GM23248 (cell line): ENCODE results near the gene TCF7L2. TPM values are rescaled to one million over a fixed set of nuclear protein-coding genes. Genes with fewer than 3 reads are reported as not detected.

ENCODE experiments used
- DNase-seq: peaks from one replicate; pipeline ENCODE4 v3.0.0-alpha.2; 2015
- H2AFZ ChIP-seq: fragments of 200-600 bp; sonication (generic); 2 replicates; pipeline ENCODE4 v1.6.1; 2016; ENCODE audit warnings: antibody characterized with exemption
- H3F3A ChIP-seq: fragments of 200-600 bp; sonication (generic); 2 replicates; pipeline ENCODE4 v1.6.1; 2016; ENCODE audit warnings: mild to moderate bottlenecking, antibody characterized with exemption, mixed run types; ENCODE audit not compliant: insufficient read depth
- H3K27ac ChIP-seq: fragments of 200-600 bp; sonication (generic); 2 replicates; pipeline ENCODE4 v1.5.1; 2016; ENCODE audit warnings: mild to moderate bottlenecking
- H3K27me3 ChIP-seq: fragments of 200-600 bp; sonication (generic); replicated peaks from 2 replicates; pipeline ENCODE4 v1.6.1; 2016; ENCODE audit warnings: mild to moderate bottlenecking; ENCODE audit not compliant: insufficient read depth
- H3K36me3 ChIP-seq: fragments of 200-600 bp; sonication (generic); 2 replicates; pipeline ENCODE4 v1.6.1; 2016; ENCODE audit warnings: low read depth, mild to moderate bottlenecking
- H3K4me1 ChIP-seq: fragments of 200-600 bp; sonication (generic); 2 replicates; pipeline ENCODE4 v1.6.1; 2016; ENCODE audit warnings: mild to moderate bottlenecking; ENCODE audit not compliant: insufficient read depth
- H3K4me2 ChIP-seq: fragments of 200-600 bp; sonication (generic); one replicate; pipeline ENCODE4 v1.6.1; 2016; ENCODE audit warnings: mild to moderate bottlenecking; ENCODE audit not compliant: unreplicated experiment
- H3K4me3 ChIP-seq: fragments of 200-600 bp; sonication (generic); 2 replicates; pipeline ENCODE4 v1.5.1; 2016; ENCODE audit warnings: mild to moderate bottlenecking
- H3K79me2 ChIP-seq: fragments of 200-600 bp; sonication (generic); 2 replicates; pipeline ENCODE4 v1.6.1; 2016; ENCODE audit warnings: mild to moderate bottlenecking; ENCODE audit not compliant: insufficient read depth
- H3K9ac ChIP-seq: fragments of 200-600 bp; sonication (generic); 2 replicates; pipeline ENCODE4 v1.6.1; 2016; ENCODE audit warnings: mild to moderate bottlenecking
- H3K9me2 ChIP-seq: fragments of 200-600 bp; sonication (generic); 2 replicates; pipeline ENCODE4 v1.6.1; 2016; ENCODE audit warnings: mixed run types, mild to moderate bottlenecking, moderate library complexity; ENCODE audit not compliant: insufficient read depth
- H3K9me3 ChIP-seq: fragments of 200-600 bp; sonication (generic); one replicate; pipeline ENCODE4 v1.6.1; 2017; ENCODE audit warnings: low read depth
- H4K20me1 ChIP-seq: fragments of 200-600 bp; sonication (generic); 2 replicates; pipeline ENCODE4 v1.6.0; 2016; ENCODE audit not compliant: insufficient read depth
- EZH2 ChIP-seq: fragments of 200-600 bp; sonication (generic); IDR thresholded peaks from 2 replicates; pipeline ENCODE4 v1.6.1; 2018; ENCODE audit warnings: antibody characterized with exemption, mild to moderate bottlenecking; ENCODE audit not compliant: insufficient read depth, poor library complexity, severe bottlenecking
- EZH2phosphoT487 ChIP-seq: fragments of 200-600 bp; sonication (generic); IDR thresholded peaks from 2 replicates; pipeline ENCODE4 v1.6.1; 2018; ENCODE audit warnings: antibody characterized with exemption, moderate library complexity, mild to moderate bottlenecking, low read depth; ENCODE audit not compliant: insufficient read depth
- WGBS, 2 experiments: methylation state at CpG; one replicate each; pipeline ENCODE4 v1.1.6; 2015 to 2017; ENCODE audit warnings: low lambda C conversion rate in 2 of 2, low coverage in 1 of 2; ENCODE audit errors: missing lambda C conversion rate in 2 of 2; 5-methylcytosine and 5-hydroxymethylcytosine counted together
- in situ Hi-C: fragments of 300-500 bp; cut with MboI; formaldehyde crosslinking; loops from 2 replicates; pipeline ENCODE4 v1.15.0; 2020
- polyA plus RNA-seq: library from polyadenylated mRNA; unstranded; fragments of >200 nt; fragmentation: Nextera tagmentation; extraction: Ambion mirVana; gene quantifications from 2 replicates; pipeline ENCODE4 v1.2.1, GENCODE V29; 2016
- total RNA-seq: library from RNA; depleted of rRNA; stranded (reverse); fragments of >200 nt; shearing (Covaris generic); gene quantifications from 2 replicates; pipeline ENCODE4 v1.2.3, GENCODE V29; 2014

TCF7L2 gene
- total and polyA plus RNA-seq, 2 experiments from 2014 or later, result 6.2 to 19.3 TPM

GRCh38 chr10:112907893-112908292 lies 42.2 kb upstream of the TCF7L2 start:
- H3K4me3 ChIP-seq, result no peak overlapping the region
- no peaks in the 10 kb centered on the region for H3K79me2 ChIP-seq
- TF ChIP-seq EZH2 (no peak), EZH2phosphoT487 (no peak)
- H3K9ac ChIP-seq, result no peak overlapping the region
- H3F3A ChIP-seq, result no peaks in the 10 kb centered on the region
- no peak overlapping the region for H3K4me2 ChIP-seq
- H3K4me1 ChIP-seq, result peaks cover 4% of the 10 kb centered on the region; the same call in 1 of the 2 replicates
- H3K36me3 ChIP-seq, result no peaks in the 10 kb centered on the region
- H4K20me1 ChIP-seq, result no peaks in the 10 kb centered on the region
- in situ Hi-C loops, result no loop called here
- H3K9me3 ChIP-seq, result no peaks in the 10 kb centered on the region
- peak; percentile 23 for DNase-seq
- no peaks in the 10 kb centered on the region for H3K27me3 ChIP-seq
- H2AFZ ChIP-seq, result no peak overlapping the region
- WGBS, 2 experiments, result 73 to 78% methylated on average over 6 of the region's 6 CpGs
- no peak overlapping the region for H3K27ac ChIP-seq
- H3K9me2 ChIP-seq, result no peaks in the 10 kb centered on the region

DNA sequence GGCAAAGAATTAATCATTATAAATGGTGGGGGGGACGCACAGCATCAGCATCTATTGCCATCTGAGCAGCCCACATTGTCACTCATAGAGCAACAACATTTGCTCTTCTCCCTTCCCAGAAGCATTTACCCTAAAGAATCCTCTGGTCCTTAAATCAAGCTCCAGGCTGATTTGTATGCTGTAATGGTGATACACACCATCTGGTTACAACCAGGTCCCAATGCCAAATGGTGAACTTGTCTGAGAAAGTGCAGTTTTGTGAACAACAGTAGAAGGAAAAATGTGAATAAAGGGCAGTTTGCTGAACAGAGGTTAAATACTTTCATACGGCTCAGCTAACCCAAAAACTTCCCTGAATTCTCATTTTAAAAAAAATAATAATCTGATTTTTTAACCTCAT lies 38.8 kb upstream of the TCF7L2 start:
- TF ChIP-seq EZH2, result no peak
- TF ChIP-seq EZH2phosphoT487, result no peak
- H3K9me3 ChIP-seq, result no peaks in the 10 kb centered on the region
- H3K27ac ChIP-seq, result no peak overlapping the region
- DNase-seq, result no peak
- 91 to 100% methylated on average over 2 of the region's 2 CpGs for WGBS, 2 experiments
- H3K9ac ChIP-seq, result no peak overlapping the region
- no peaks in the 10 kb centered on the region for H3K36me3 ChIP-seq
- no peak overlapping the region for H3K4me3 ChIP-seq
- no peaks in the 10 kb centered on the region for H3K9me2 ChIP-seq
- no peaks in the 10 kb centered on the region for H3K79me2 ChIP-seq
- no peak overlapping the region for H2AFZ ChIP-seq
- peaks cover 18% of the 10 kb centered on the region for H3F3A ChIP-seq
- H3K4me2 ChIP-seq, result no peak overlapping the region
- in situ Hi-C loops, result no loop called here
- H3K4me1 ChIP-seq, result peaks cover 7% of the 10 kb centered on the region; the same call in 1 of the 2 replicates
- H4K20me1 ChIP-seq, result no peaks in the 10 kb centered on the region
- no peaks in the 10 kb centered on the region for H3K27me3 ChIP-seq

DNA sequence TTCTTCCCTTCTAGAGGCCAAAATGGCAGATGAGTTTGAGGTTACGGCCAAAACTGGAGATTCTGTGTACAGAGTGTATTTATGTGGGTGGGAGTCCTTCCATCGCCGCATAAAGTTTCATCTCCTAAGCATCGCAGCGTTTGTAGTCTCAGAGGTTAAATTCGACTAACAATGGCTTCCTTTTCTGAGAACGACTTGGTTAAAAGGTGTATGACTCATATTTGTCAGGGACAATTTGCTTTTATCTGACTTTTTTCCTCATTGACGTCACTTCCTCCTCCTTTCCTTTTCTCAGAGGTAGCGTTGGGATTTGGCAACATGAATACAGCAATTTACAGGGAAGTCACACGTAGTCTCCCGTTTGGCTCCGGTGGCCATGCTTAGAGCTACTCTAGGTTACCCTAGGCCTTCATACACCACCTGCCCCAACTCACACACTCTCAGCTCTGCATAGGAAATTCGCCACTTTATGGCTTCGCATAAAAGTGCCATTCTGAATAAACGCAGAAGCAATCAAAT lies 37.6 kb upstream of the TCF7L2 start:
- Histone ChIP-seq H3K4me3 (no peak overlapping the region), H3K79me2 (no peaks in the 10 kb centered on the region), H2AFZ (no peak overlapping the region), H4K20me1 (no peaks in the 10 kb centered on the region), H3K9ac (no peak overlapping the region), H3K27ac (no peak overlapping the region), H3F3A (peaks cover 19% of the 10 kb centered on the region), H3K9me2 (no peaks in the 10 kb centered on the region), H3K4me2 (no peak overlapping the region), H3K9me3 (no peaks in the 10 kb centered on the region), H3K4me1 (peaks cover 7% of the 10 kb centered on the region; the same call in 1 of the 2 replicates), H3K27me3 (no peaks in the 10 kb centered on the region), H3K36me3 (no peaks in the 10 kb centered on the region)
- in situ Hi-C loops, result no loop called here
- 97% methylated on average over 15 of the region's 15 CpGs for WGBS, 2 experiments
- no peak for DNase-seq
- TF ChIP-seq EZH2, result no peak

DNA sequence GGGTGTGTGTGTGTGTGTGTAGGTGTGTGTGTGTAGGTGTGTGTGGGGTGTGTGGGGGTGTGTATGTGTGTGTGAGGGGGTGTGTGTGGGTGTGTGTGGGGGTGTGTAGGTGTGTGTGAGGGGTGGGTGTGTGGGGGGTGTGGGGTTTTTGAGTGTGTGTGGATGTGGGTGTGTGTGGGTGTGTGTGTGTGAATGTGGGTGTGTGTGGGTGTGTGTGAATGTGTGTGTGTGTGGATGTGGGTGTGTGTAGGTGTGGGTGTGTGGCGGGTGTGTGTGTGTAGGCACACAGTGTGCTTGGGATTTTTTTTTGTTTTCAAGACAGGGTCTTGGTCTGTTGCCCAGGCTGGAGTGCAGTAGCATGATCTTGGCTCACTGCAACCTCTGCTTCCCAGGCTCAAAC lies 36.8 kb upstream of the TCF7L2 start:
- Histone ChIP-seq H3K4me1 (peaks cover 7% of the 10 kb centered on the region; the same call in 1 of the 2 replicates), H3K4me3 (no peak overlapping the region), H2AFZ (no peak overlapping the region), H4K20me1 (no peaks in the 10 kb centered on the region), H3F3A (peaks cover 19% of the 10 kb centered on the region), H3K36me3 (no peaks in the 10 kb centered on the region), H3K79me2 (no peaks in the 10 kb centered on the region), H3K4me2 (no peak overlapping the region), H3K9me2 (no peaks in the 10 kb centered on the region), H3K9ac (no peak overlapping the region), H3K9me3 (no peaks in the 10 kb centered on the region), H3K27me3 (no peaks in the 10 kb centered on the region), H3K27ac (no peak overlapping the region)
- in situ Hi-C loops, result no loop called here
- DNase-seq, result no peak
- WGBS, 2 experiments, result 93% methylated on average over 1 of the region's 1 CpG; no CpG with 5 or more reads in 1 of the 2 experiments
- TF ChIP-seq EZH2phosphoT487, result no peak
- no peak for TF ChIP-seq EZH2
